PFSK-1 (cell line): ENCODE results near the gene DHRSX.

Source experiments
- FOXP2 ChIP-seq: optimal IDR thresholded peaks from 2 replicates; pipeline ENCODE3; 2011; ENCODE audit warnings: borderline replicate concordance, control low read depth, inconsistent platforms; ENCODE audit not compliant: insufficient read depth; ENCODE audit errors: extremely low read length, extremely low read depth
- POLR2AphosphoS5 ChIP-seq: IDR thresholded peaks from 2 replicates; pipeline ENCODE4 v1.6.1; 2012; ENCODE audit warnings: low read depth, mild to moderate bottlenecking, control low read depth, low read length, moderate library complexity
- REST ChIP-seq, 2 experiments: IDR thresholded peaks; 2 replicates each; pipeline versions ENCODE4 v1.6.1 to v1.8.0; 2011 to 2012; ENCODE audit warnings: low read depth in 2 of 2, low read length in 2 of 2, control low read depth in 1 of 2, inconsistent platforms in 1 of 2, mild to moderate bottlenecking in 1 of 2, moderate library complexity in 1 of 2; ENCODE audit not compliant: insufficient read depth in 1 of 2
- SIN3A ChIP-seq: IDR thresholded peaks from 2 replicates; pipeline ENCODE4 v1.6.1; 2012; ENCODE audit warnings: mild to moderate bottlenecking, low read length, moderate library complexity, borderline replicate concordance; ENCODE audit not compliant: insufficient read depth
- TAF1 ChIP-seq: IDR thresholded peaks from 2 replicates; pipeline ENCODE4 v1.6.1; 2012; ENCODE audit warnings: low read length, control low read depth, borderline replicate concordance; ENCODE audit not compliant: insufficient read depth

The DHRSX gene

GRCh38 chrX:2373615-2374014 lies 127.2 kb downstream of the DHRSX start:
- no peak for TF ChIP-seq REST (IDR thresholded peaks at IDR 0.05; ENCODE audit: insufficient read depth in 1 of 2, low read depth in 2 of 2, low read length in 2 of 2)
- TF ChIP-seq FOXP2, result no peak
- no peak for TF ChIP-seq POLR2AphosphoS5
- TF ChIP-seq SIN3A, result no peak
- no peak for TF ChIP-seq TAF1

GRCh38 chrX:2371026-2371711 lies 129.6 kb downstream of the DHRSX start:
- TF ChIP-seq FOXP2 (no peak), TAF1 (no peak), REST (IDR thresholded peaks at IDR 0.05; ENCODE audit: insufficient read depth in 1 of 2, low read depth in 2 of 2, low read length in 2 of 2) (no peak), SIN3A (no peak), POLR2AphosphoS5 (no peak)

GRCh38 chrX:2370456-2370855 lies 130.3 kb downstream of the DHRSX start:
- TF ChIP-seq POLR2AphosphoS5, result no peak
- TF ChIP-seq TAF1, result no peak
- no peak for TF ChIP-seq REST (IDR thresholded peaks at IDR 0.05; ENCODE audit: insufficient read depth in 1 of 2, low read depth in 2 of 2, low read length in 2 of 2)
- no peak for TF ChIP-seq FOXP2
- no peak for TF ChIP-seq SIN3A

- no peak for TF ChIP-seq POLR2AphosphoS5
- no peak for TF ChIP-seq TAF1
- no peak for TF ChIP-seq SIN3A
- TF ChIP-seq REST (IDR thresholded peaks at IDR 0.05; ENCODE audit: insufficient read depth in 1 of 2, low read depth in 2 of 2, low read length in 2 of 2), result no peak
- TF ChIP-seq FOXP2, result no peak
These were observed 131.6 kb downstream of the DHRSX start for GRCh38 chrX:2369206-2369605.

GRCh38 chrX:2360731-2361130 lies 140.0 kb downstream of the DHRSX start:
- TF ChIP-seq TAF1, result no peak
